H1 (cell line): ENCODE data around the gene ZSWIM6. TPM values are rescaled to one million over a fixed set of nuclear protein-coding genes. Genes with fewer than 3 reads are reported as not detected.

Source experiments
- CTCF ChIA-PET: fragments of 300-600 bp; sonication (Branson Sonifier 250); formaldehyde crosslinking; loops from one replicate; lab custom pipeline; 2021; ENCODE audit not compliant: partially characterized antibody; lab: Charles Lee
- POLR2A ChIA-PET: fragments of 300-600 bp; sonication (Branson Sonifier 250); formaldehyde crosslinking; loops from one replicate; lab custom pipeline; 2021; ENCODE audit warnings: inconsistent platforms; ENCODE audit not compliant: partially characterized antibody; lab: Charles Lee
- DNase-seq, 2 experiments: peaks; one replicate each; pipeline versions ENCODE4 v3.0.0 to v3.0.0-alpha.2; 2010 to 2022; ENCODE audit warnings: low spot score in 2 of 2, low read depth in 1 of 2, mixed read lengths in 1 of 2
- FAIRE-seq: peaks from 2 replicates; lab custom pipeline; 2011; peaks lifted over from hg19 to GRCh38; lab: Jason Lieb, UNC
- H2AFZ ChIP-seq: 2 replicates; pipeline ENCODE4 v1.8.1; 2012; ENCODE audit warnings: low read length, inconsistent platforms
- H2AK5ac ChIP-seq: 2 replicates; pipeline ENCODE4 v1.6.1; 2013; ENCODE audit warnings: low read depth, low read length
- H2BK120ac ChIP-seq: replicated peaks from 2 replicates; pipeline ENCODE3; 2013; ENCODE audit warnings: low read depth, low read length, inconsistent platforms
- H2BK12ac ChIP-seq: 2 replicates; pipeline ENCODE4 v1.6.1; 2013; ENCODE audit warnings: low read depth, low read length
- H2BK15ac ChIP-seq: 2 replicates; pipeline ENCODE4 v1.6.1; 2013; ENCODE audit warnings: low read length
- H2BK20ac ChIP-seq: 2 replicates; pipeline ENCODE4 v1.6.1; 2013; ENCODE audit warnings: low read length
- H2BK5ac ChIP-seq: 2 replicates; pipeline ENCODE4 v1.6.1; 2013; ENCODE audit warnings: low read depth, low read length
- H3K14ac ChIP-seq: 2 replicates; pipeline ENCODE4 v1.6.1; 2013; ENCODE audit warnings: inconsistent platforms; ENCODE audit not compliant: insufficient read length
- H3K18ac ChIP-seq: 2 replicates; pipeline ENCODE4 v1.6.1; 2013; ENCODE audit warnings: low read length; ENCODE audit errors: extremely low read depth
- H3K23ac ChIP-seq: 2 replicates; pipeline ENCODE4 v1.6.1; 2013; ENCODE audit warnings: inconsistent platforms; ENCODE audit not compliant: insufficient read length
- H3K23me2 ChIP-seq: 2 replicates; pipeline ENCODE4 v1.6.1; 2013; ENCODE audit warnings: low read depth, low read length
- H3K27ac ChIP-seq: 2 replicates; pipeline ENCODE4 v1.6.1; 2011; ENCODE audit warnings: low read depth, low read length, inconsistent platforms
- H3K27me3 ChIP-seq, 4 experiments: replicated peaks in 1 of 4; 1 replicate in 1 of 4; 2 replicates in 3 of 4; pipeline versions ENCODE4 v1.6.1 to v1.8.1; 2011 to 2013; ENCODE audit warnings: low read length in 3 of 4, mild to moderate bottlenecking in 3 of 4, inconsistent platforms in 2 of 4, mixed read lengths in 2 of 4, moderate library complexity in 1 of 4; ENCODE audit not compliant: control insufficient read depth in 3 of 4, insufficient read depth in 3 of 4; ENCODE audit errors: extremely low read depth in 1 of 4
- H3K36me3 ChIP-seq, 4 experiments: 2 replicates each; pipeline versions ENCODE4 v1.6.1 to v1.8.1; 2011 to 2013; ENCODE audit warnings: mild to moderate bottlenecking in 4 of 4, low read length in 3 of 4, moderate library complexity in 2 of 4, control low read depth in 1 of 4, inconsistent platforms in 1 of 4; ENCODE audit not compliant: insufficient read depth in 4 of 4, control insufficient read depth in 2 of 4
- H3K4ac ChIP-seq: replicated peaks from 2 replicates; pipeline ENCODE3; 2013; ENCODE audit warnings: low read length, low read depth, mixed read lengths, inconsistent platforms; ENCODE audit not compliant: insufficient read length
- H3K4me1 ChIP-seq, 4 experiments: replicated peaks in 1 of 4; 1 replicate in 1 of 4; 2 replicates in 3 of 4; pipeline versions ENCODE4 v1.6.1 to v1.8.1; 2011 to 2013; ENCODE audit warnings: low read length in 3 of 4, inconsistent platforms in 2 of 4, mixed read lengths in 1 of 4; ENCODE audit not compliant: insufficient read depth in 4 of 4, control insufficient read depth in 3 of 4
- H3K4me2 ChIP-seq, 2 experiments: 2 replicates each; pipeline versions ENCODE4 v1.6.1 to v1.8.1; 2011 to 2013; ENCODE audit warnings: low read depth in 2 of 2, low read length in 2 of 2, control low read depth in 1 of 2, inconsistent platforms in 1 of 2, mild to moderate bottlenecking in 1 of 2; ENCODE audit not compliant: insufficient read depth in 1 of 2
- H3K4me3 ChIP-seq, 4 experiments: fragments of 200-600, 300-600 bp in 1 of 4; sonication (generic), shearing (Covaris generic), sonication (Bioruptor Twin) in 1 of 4; 2 replicates each; pipeline versions ENCODE4 v1.5.1 to v1.8.1; 2011 to 2016; ENCODE audit warnings: low read length in 4 of 4, low read depth in 3 of 4, control low read depth in 2 of 4, inconsistent platforms in 2 of 4, mild to moderate bottlenecking in 2 of 4, mixed read lengths in 1 of 4, moderate library complexity in 1 of 4; ENCODE audit not compliant: insufficient read depth in 2 of 4; ENCODE audit errors: extremely low read depth in 1 of 4
- H3K56ac ChIP-seq: replicated peaks from 2 replicates; pipeline ENCODE3; 2013; ENCODE audit warnings: low read depth, mild to moderate bottlenecking, mixed read lengths, low read length, inconsistent platforms; ENCODE audit not compliant: insufficient read length
- H3K79me1 ChIP-seq: 2 replicates; pipeline ENCODE4 v1.6.1; 2013; ENCODE audit warnings: low read depth, low read length, control low read depth
- H3K79me2 ChIP-seq, 2 experiments: 2 replicates each; pipeline versions ENCODE4 v1.6.1 to v1.8.1; 2012 to 2013; ENCODE audit warnings: low read length in 2 of 2, mild to moderate bottlenecking in 2 of 2, inconsistent platforms in 1 of 2; ENCODE audit not compliant: insufficient read depth in 2 of 2, control insufficient read depth in 1 of 2
- H3K9ac ChIP-seq, 4 experiments: replicated peaks in 1 of 4; 1 replicate in 1 of 4; 2 replicates in 3 of 4; pipeline versions ENCODE4 v1.6.1 to v1.8.1; 2011 to 2013; ENCODE audit warnings: low read depth in 3 of 4, low read length in 3 of 4, control low read depth in 2 of 4, mild to moderate bottlenecking in 2 of 4, moderate library complexity in 2 of 4, inconsistent platforms in 1 of 4; ENCODE audit errors: extremely low read depth in 1 of 4
- H3K9me3 ChIP-seq, 2 experiments: 2 replicates each; pipeline versions ENCODE4 v1.6.1 to v1.8.1; 2012 to 2013; ENCODE audit warnings: mild to moderate bottlenecking in 2 of 2, moderate library complexity in 2 of 2, control low read depth in 1 of 2, inconsistent platforms in 1 of 2, low read depth in 1 of 2, low read length in 1 of 2, mixed read lengths in 1 of 2; ENCODE audit not compliant: insufficient read depth in 2 of 2
- H4K20me1 ChIP-seq, 2 experiments: replicated peaks in 1 of 2; 2 replicates each; pipeline versions ENCODE3 to v1.8.1; 2011 to 2013; ENCODE audit warnings: inconsistent platforms in 2 of 2, low read length in 2 of 2, mild to moderate bottlenecking in 1 of 2; ENCODE audit not compliant: insufficient read depth in 2 of 2, control insufficient read depth in 1 of 2
- H4K5ac ChIP-seq: 2 replicates; pipeline ENCODE4 v1.6.1; 2013; ENCODE audit warnings: low read length, low read depth, mixed read lengths, inconsistent platforms; ENCODE audit not compliant: insufficient read length
- H4K8ac ChIP-seq: 2 replicates; pipeline ENCODE4 v1.8.0; 2013; ENCODE audit warnings: mild to moderate bottlenecking, moderate library complexity, low read length, inconsistent platforms; ENCODE audit not compliant: insufficient read depth; ENCODE audit errors: extremely low read depth
- H4K91ac ChIP-seq: replicated peaks from 2 replicates; pipeline ENCODE3; 2013; ENCODE audit warnings: low read length, mixed read lengths, inconsistent platforms; ENCODE audit not compliant: insufficient read length
- BRCA1 ChIP-seq: IDR thresholded peaks from 2 replicates; pipeline ENCODE4 v1.6.1; 2012; ENCODE audit warnings: low read depth, low read length, improper control_type of control experiment
- FOSL1 ChIP-seq: IDR thresholded peaks from 2 replicates; pipeline ENCODE4 v1.6.1; 2011; ENCODE audit warnings: mild to moderate bottlenecking, low read depth, low read length, moderate library complexity; ENCODE audit not compliant: insufficient read depth
- GTF2F1 ChIP-seq: IDR thresholded peaks from 2 replicates; pipeline ENCODE4 v1.6.1; 2012; ENCODE audit warnings: low read depth, low read length, improper control_type of control experiment, borderline replicate concordance
- TCF12 ChIP-seq: IDR thresholded peaks from 2 replicates; pipeline ENCODE4 v1.6.1; 2011; ENCODE audit warnings: low read depth, mild to moderate bottlenecking, low read length
- USF2 ChIP-seq: IDR thresholded peaks from 2 replicates; pipeline ENCODE4 v1.6.1; 2011; ENCODE audit warnings: low read length, improper control_type of control experiment
- WGBS, 2 experiments: shearing (Covaris generic) in 1 of 2; methylation state at CpG; one replicate each; pipeline versions ENCODE4 v1.1.6 to v1.1.7; 2013 to 2015; ENCODE audit warnings: low lambda C conversion rate in 2 of 2, mixed read lengths in 2 of 2, inconsistent platforms in 1 of 2, low coverage in 1 of 2, missing lambda C conversion rate in 1 of 2; ENCODE audit not compliant: insufficient replicate concordance in 2 of 2, insufficient coverage in 1 of 2, insufficient read length in 1 of 2; ENCODE audit errors: extremely low coverage in 1 of 2, missing lambda C conversion rate in 1 of 2; 5-methylcytosine and 5-hydroxymethylcytosine counted together
- polyA plus RNA-seq, 7 experiments: library from polyadenylated mRNA; depleted of rRNA in 3 of 7; stranded (reverse) in 5 of 7; unstranded in 2 of 7; fragments of >200 nt in 5 of 7; fragments of 200-250 nt in 2 of 7; gene quantifications; 1 replicate in 5 of 7; 2 replicates in 1 of 7; 4 replicates in 1 of 7; pipeline versions ENCODE4 v1.2.1 to v1.2.3, GENCODE V29; 2011 to 2013; ENCODE audit warnings: missing spikeins in 2 of 7, mixed read lengths in 2 of 7
- total RNA-seq: library from RNA; stranded (reverse); fragmentation: NEBNext Ultra II Directional; extraction: Animal tissue kit (Norgen Biotek cat#: 25700); gene quantifications from 2 replicates; pipeline ENCODE4 v1.2.1, GENCODE V29; 2021

Gene ZSWIM6
- total and polyA plus RNA-seq, 2 of the 8 experiments (the other 6 are each of a cell fraction or from before 2014, with no cell fraction given): 7.9 to 12.4 TPM

DNA sequence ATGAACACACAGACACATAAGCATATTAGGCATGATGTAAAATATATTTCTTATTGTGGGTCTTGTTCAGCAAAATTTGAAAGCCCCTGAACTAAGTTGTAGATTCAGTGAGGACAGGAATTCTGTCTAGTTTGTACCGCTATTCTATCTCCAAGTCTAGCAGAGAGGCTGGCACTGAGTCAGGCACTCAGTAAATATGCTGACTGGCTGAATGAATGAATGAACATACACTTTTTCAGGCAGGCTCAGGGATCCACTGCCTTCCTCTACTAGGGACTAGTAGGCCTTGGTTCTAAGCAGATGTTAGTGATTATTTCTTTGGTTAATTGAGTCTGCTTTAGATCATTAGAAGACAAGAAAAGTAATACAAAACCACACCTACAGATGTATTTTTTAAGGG is 157.5 kb downstream of the ZSWIM6 start:
- H3K27ac ChIP-seq: no peak overlapping the region
- no peak overlapping the region for H3K18ac ChIP-seq
- ChIA-PET CTCF (no interaction called here), POLR2A (no interaction called here)
- no peaks in the 10 kb centered on the region for H3K79me1 ChIP-seq
- no peak overlapping the region for H3K9ac ChIP-seq
- no peak overlapping the region for H2BK20ac ChIP-seq
- WGBS, 2 experiments: 79% methylated on average over 1 of the region's 1 CpG; no CpG with 5 or more reads in 1 of the 2 experiments
- no peak overlapping the region for H3K56ac ChIP-seq
- H3K23ac ChIP-seq: no peak overlapping the region
- DNase-seq: no peak
- H2AFZ ChIP-seq: no peak overlapping the region
- no peak overlapping the region for H2BK5ac ChIP-seq
- no peak overlapping the region for H3K4ac ChIP-seq
- H3K36me3 ChIP-seq: no peaks in the 10 kb centered on the region
- no peak overlapping the region for H2AK5ac ChIP-seq
- no peaks in the 10 kb centered on the region for H3K4me1 ChIP-seq
- no peak overlapping the region for H4K91ac ChIP-seq
- H3K9me3 ChIP-seq: no peaks in the 10 kb centered on the region
- TF ChIP-seq BRCA1 (no peak), FOSL1 (no peak), TCF12 (no peak), USF2 (no peak), GTF2F1 (no peak)
- no peak overlapping the region for H3K14ac ChIP-seq
- H3K23me2 ChIP-seq: no peaks in the 10 kb centered on the region
- H3K27me3 ChIP-seq: no peaks in the 10 kb centered on the region
- peaks cover 0 to 8% of the 10 kb centered on the region in 2 experiments; a peak in 2 of 4 replicates for H3K79me2 ChIP-seq
- H3K4me2 ChIP-seq: no peak overlapping the region
- H2BK120ac ChIP-seq: no peak overlapping the region
- FAIRE-seq: no peak
- no peak overlapping the region for H4K5ac ChIP-seq
- H2BK15ac ChIP-seq: no peak overlapping the region
- H4K8ac ChIP-seq: no peak overlapping the region
- no peak overlapping the region for H2BK12ac ChIP-seq
- no peaks in the 10 kb centered on the region for H4K20me1 ChIP-seq
- H3K4me3 ChIP-seq: no peak overlapping the region
